GM10248 (cell line): Measurements from ENCODE around the gene AP1G2.

ENCODE experiments used
- CTCF ChIA-PET: fragments of 300-600 bp; sonication (Branson Sonifier 250); formaldehyde crosslinking; extraction: SDS; loops from one replicate; lab custom pipeline; 2021; ENCODE audit warnings: antibody characterized with exemption; lab: Yijun Ruan, JAX
- POLR2A ChIA-PET: fragments of 350-650 bp; sonication (Branson Sonifier 250); formaldehyde crosslinking; extraction: SDS; loops from one replicate; lab custom pipeline; 2020; ENCODE audit warnings: antibody characterized with exemption; lab: Yijun Ruan, JAX
- DNase-seq: peaks from one replicate; pipeline ENCODE4 v3.0.0; 2012; ENCODE audit errors: extremely low spot score
- TF ChIP-seq, protein P1 (sequence below): IDR thresholded peaks from 2 replicates; pipeline ENCODE4 v1.5.1; 2012; ENCODE audit warnings: mild to moderate bottlenecking, low read depth; ENCODE audit errors: extremely low read depth, missing control alignments, control extremely low read depth

The AP1G2 gene, protein sequence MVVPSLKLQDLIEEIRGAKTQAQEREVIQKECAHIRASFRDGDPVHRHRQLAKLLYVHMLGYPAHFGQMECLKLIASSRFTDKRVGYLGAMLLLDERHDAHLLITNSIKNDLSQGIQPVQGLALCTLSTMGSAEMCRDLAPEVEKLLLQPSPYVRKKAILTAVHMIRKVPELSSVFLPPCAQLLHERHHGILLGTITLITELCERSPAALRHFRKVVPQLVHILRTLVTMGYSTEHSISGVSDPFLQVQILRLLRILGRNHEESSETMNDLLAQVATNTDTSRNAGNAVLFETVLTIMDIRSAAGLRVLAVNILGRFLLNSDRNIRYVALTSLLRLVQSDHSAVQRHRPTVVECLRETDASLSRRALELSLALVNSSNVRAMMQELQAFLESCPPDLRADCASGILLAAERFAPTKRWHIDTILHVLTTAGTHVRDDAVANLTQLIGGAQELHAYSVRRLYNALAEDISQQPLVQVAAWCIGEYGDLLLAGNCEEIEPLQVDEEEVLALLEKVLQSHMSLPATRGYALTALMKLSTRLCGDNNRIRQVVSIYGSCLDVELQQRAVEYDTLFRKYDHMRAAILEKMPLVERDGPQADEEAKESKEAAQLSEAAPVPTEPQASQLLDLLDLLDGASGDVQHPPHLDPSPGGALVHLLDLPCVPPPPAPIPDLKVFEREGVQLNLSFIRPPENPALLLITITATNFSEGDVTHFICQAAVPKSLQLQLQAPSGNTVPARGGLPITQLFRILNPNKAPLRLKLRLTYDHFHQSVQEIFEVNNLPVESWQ

DNA sequence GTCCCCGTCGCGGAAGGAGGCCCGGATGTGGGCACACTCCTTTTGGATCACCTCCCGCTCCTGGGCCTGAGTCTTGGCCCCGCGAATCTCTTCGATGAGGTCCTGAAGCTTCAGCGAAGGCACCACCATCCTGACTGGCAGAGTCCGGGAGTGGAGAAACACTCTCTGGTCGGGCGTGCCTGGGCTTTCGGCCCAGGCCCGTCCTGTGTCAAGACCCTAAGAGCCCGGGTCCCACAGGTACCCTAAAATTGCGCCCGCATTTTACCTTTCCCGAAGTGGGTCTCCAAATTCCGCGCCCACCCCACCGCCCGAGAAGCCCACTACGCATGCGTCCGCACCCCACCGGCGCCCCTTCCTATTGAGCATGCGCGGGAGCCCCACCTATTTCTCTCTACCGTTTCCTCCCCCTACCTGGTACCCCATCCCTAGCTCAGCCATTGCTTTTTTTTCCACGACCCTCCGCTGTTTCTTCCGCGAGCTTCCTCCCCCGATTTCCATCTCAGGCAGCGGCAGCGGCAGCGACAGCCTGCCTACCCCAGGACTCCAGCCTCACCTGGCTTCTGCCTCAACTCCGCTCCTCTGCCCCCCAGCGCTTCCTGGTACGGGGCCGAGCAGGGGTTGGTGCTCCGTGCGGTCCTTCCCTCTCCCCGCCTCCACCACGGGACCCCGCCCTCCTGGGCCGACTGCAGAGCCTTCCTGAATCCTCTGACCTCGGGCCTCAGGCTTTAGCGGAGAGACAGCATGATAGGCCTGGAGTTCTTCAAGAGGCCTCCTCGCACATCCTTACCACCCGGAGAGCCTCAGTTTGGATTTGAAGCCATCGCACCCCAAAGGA, at the start of gene AP1G2:
Gene AP1G2 (minus strand): TSS at position 606 of the 835 bp plus-strand sequence. CDS start 477 bp downstream, at position 129.
- peak; percentile 92 for DNase-seq
- POLR2A ChIA-PET, result no interaction called here
- CTCF ChIA-PET, result interaction anchor here (1.5 to 15.7 kb wide), 6 partner anchors 9 to 99 kb away, joined by 3 to 497 read pairs (median 8); no protein-coding TSS in a partner anchor
- TF ChIP-seq, protein P1, sequence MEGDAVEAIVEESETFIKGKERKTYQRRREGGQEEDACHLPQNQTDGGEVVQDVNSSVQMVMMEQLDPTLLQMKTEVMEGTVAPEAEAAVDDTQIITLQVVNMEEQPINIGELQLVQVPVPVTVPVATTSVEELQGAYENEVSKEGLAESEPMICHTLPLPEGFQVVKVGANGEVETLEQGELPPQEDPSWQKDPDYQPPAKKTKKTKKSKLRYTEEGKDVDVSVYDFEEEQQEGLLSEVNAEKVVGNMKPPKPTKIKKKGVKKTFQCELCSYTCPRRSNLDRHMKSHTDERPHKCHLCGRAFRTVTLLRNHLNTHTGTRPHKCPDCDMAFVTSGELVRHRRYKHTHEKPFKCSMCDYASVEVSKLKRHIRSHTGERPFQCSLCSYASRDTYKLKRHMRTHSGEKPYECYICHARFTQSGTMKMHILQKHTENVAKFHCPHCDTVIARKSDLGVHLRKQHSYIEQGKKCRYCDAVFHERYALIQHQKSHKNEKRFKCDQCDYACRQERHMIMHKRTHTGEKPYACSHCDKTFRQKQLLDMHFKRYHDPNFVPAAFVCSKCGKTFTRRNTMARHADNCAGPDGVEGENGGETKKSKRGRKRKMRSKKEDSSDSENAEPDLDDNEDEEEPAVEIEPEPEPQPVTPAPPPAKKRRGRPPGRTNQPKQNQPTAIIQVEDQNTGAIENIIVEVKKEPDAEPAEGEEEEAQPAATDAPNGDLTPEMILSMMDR, result no peak

DNA sequence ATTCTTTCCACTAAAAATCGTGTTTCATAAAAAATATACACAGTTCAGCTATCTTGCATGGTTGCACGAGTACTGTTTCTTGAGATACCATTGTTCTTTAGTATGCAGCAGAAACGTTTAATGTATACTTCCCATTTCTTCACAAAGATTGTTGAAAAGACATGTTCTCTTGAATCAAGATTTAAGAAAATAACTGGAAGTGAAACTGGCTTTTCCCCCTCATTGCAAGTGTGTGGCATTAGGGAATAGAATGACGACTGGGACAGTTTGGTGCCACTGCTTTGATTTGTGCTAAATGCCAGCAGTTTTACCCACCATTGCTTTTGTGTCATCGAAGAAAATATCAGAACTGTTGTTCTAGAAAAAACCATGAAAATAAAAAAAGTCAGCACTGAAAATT, 48.3 kb upstream of the AP1G2 start:
- POLR2A ChIA-PET, result no interaction called here
- CTCF ChIA-PET, result interaction anchor here (0.7 to 9.4 kb wide), 6 partner anchors 10 to 338 kb away, joined by 3 to 119 read pairs (median 4); partner anchors contain the start of gene DHRS4
- TF ChIP-seq, protein P1, result no peak
- no peak for DNase-seq

GRCh38 chr14:23614395-23614828, 46.8 kb upstream of the AP1G2 start:
- TF ChIP-seq, protein P1, result no peak
- no peak for DNase-seq
- POLR2A ChIA-PET, result no interaction called here
- CTCF ChIA-PET, result interaction anchor here (0.8 to 11.1 kb wide), 6 partner anchors 11 to 272 kb away, joined by 3 to 119 read pairs (median 14); no protein-coding TSS in a partner anchor

- ChIA-PET CTCF (interaction anchor here (0.8 to 11.1 kb wide), 4 partner anchors 11 to 24 kb away, joined by 3 to 119 read pairs (median 58); no protein-coding TSS in a partner anchor), POLR2A (no interaction called here)
- DNase-seq, result no peak
- TF ChIP-seq, protein P1, result no peak
These were observed 45.9 kb upstream of the AP1G2 start for GRCh38 chr14:23613242-23614070.

- ChIA-PET POLR2A (no interaction called here), CTCF (interaction anchor here (0.7 to 11.1 kb wide), 5 partner anchors 13 to 81 kb away, joined by 3 to 119 read pairs (median 22); no protein-coding TSS in a partner anchor)
- DNase-seq, result no peak
- TF ChIP-seq, protein P1, result no peak
These were observed 45.2 kb upstream of the AP1G2 start for GRCh38 chr14:23612802-23613201.
